GM23338 (cell line): Measurements from ENCODE around the gene DAZAP1. TPM values are rescaled to one million over a fixed set of nuclear protein-coding genes. Genes with fewer than 3 reads are reported as not detected.

Source experiments
- CREB1 ChIP-seq: fragments of 250-450 bp; sonication (Bioruptor Pico); IDR thresholded peaks from 2 replicates; pipeline ENCODE4 v1.5.0; 2020; ENCODE audit warnings: low read depth, mild to moderate bottlenecking, moderate library complexity
- EZH2phosphoT487 ChIP-seq: fragments of 200-600 bp; sonication (generic); IDR thresholded peaks from one replicate; pipeline ENCODE4 v1.8.1; 2018; ENCODE audit warnings: antibody characterized with exemption; ENCODE audit not compliant: unreplicated experiment
- REST ChIP-seq: IDR thresholded peaks from one replicate; pipeline ENCODE4 v1.6.1; 2018; ENCODE audit warnings: antibody characterized with exemption; ENCODE audit not compliant: unreplicated experiment
- ZNF462 ChIP-seq: fragments of 250-450 bp; sonication (Bioruptor Pico); IDR thresholded peaks from 2 replicates; pipeline ENCODE4 v1.5.0; 2020; ENCODE audit warnings: mild to moderate bottlenecking, moderate library complexity
- polyA plus RNA-seq: library from polyadenylated mRNA; unstranded; fragments of >200 nt; fragmentation: Nextera tagmentation; extraction: Ambion mirVana; gene quantifications from 2 replicates; pipeline ENCODE4 v1.2.1, GENCODE V29; 2016
- total RNA-seq: library from RNA; depleted of rRNA; stranded (reverse); fragments of >200 nt; shearing (Covaris generic); gene quantifications from 2 replicates; pipeline ENCODE4 v1.2.3, GENCODE V29; 2014

DAZAP1 gene
- total and polyA plus RNA-seq, 2 experiments from 2014 or later, result 44.1 to 194 TPM

GRCh38 chr19:1446713-1447481 lies 39.5 kb downstream of the DAZAP1 start (continued):
- TF ChIP-seq ZNF462 (no peak), CREB1 (CRISPR knock-in tag) (peak; percentile 20; the same call in 1 of the 2 replicates), EZH2phosphoT487 (no peak), REST (peak; percentile 99)
